Heart left ventricle (tissue), 13 donors: Measurements from ENCODE around the gene PLGLB2.
"Not testable (repeated sequence)": the region's sequence is repeated elsewhere in the genome, so short reads cannot be mapped to it uniquely, and the experiment has no call there.

Source experiments
- POLR2A ChIP-seq, 2 donors: fragments of 450-650 bp; IDR thresholded peaks; one replicate each; pipeline ENCODE4 v1.6.1; 2017; ENCODE audit warnings: antibody characterized with exemption in 2 of 2, mild to moderate bottlenecking in 2 of 2, moderate library complexity in 2 of 2
- TF ChIP-seq, protein P1 (sequence below), 12 donors: fragments of 200-600 bp; sonication (generic) in 4 of 12; IDR thresholded peaks; one replicate each; pipeline versions ENCODE4 v1.5.0 to v1.8.0; 2018 to 2022; ENCODE audit warnings: antibody characterized with exemption in 12 of 12, mild to moderate bottlenecking in 5 of 12
- donor health status: ischemic (EF 13 %, LVEDD 7.1; RV severe dilation, severe dysfunction).
- donor health status: DM: no; HTN: yes; CAD: no.
- donor health status: DM: no; HTN: no; CAD: no.
- donor health status: ischemic (EF 25% LVEDD 6.9; RV normal size, moderate dysfunction).
- donor health status: ischemic (EF 25% LVEDD 5.7; RV mildly dilated, moderate dysfunction).
- donor health status: ischemic (EF 35%, LVEDD 5.7; RV mildly dilated, moderate dysfunction).
- donor health status: nonischemic (EF 11% LVEDD 7.7; RV severe dilation, severe dysfunction).
- donor health status: DM: yes; HTN: yes; CAD: no.
- donor health status: PGD.
- donor health status: ischemic (EF 29% LVEDD 5.4; RV normal size, mild dysfunction).
- donor health status: nonischemic (EF 23%, LVEDD 6.1; RV moderate dilation, normal function).

DNA sequence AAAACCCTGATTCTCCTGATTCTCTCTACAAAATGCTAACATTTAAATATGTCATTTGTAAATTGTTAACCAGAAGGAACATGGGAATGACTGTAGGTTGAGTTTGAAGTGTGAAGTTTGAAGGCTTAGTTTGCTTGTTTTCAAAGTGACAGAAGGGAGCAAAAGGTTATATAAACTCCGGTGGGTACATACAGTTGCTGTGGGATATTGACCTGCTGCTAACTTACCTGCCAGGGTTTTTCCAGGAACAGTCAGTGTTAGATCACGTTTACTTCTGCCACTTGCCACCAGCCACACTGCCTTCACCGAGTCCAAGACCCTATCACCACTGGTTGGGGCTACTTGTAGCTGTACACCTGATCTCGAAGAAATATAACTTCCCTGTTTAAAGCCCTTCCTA, 6.9 kb downstream of the PLGLB2 start:
- TF ChIP-seq, protein P1, sequence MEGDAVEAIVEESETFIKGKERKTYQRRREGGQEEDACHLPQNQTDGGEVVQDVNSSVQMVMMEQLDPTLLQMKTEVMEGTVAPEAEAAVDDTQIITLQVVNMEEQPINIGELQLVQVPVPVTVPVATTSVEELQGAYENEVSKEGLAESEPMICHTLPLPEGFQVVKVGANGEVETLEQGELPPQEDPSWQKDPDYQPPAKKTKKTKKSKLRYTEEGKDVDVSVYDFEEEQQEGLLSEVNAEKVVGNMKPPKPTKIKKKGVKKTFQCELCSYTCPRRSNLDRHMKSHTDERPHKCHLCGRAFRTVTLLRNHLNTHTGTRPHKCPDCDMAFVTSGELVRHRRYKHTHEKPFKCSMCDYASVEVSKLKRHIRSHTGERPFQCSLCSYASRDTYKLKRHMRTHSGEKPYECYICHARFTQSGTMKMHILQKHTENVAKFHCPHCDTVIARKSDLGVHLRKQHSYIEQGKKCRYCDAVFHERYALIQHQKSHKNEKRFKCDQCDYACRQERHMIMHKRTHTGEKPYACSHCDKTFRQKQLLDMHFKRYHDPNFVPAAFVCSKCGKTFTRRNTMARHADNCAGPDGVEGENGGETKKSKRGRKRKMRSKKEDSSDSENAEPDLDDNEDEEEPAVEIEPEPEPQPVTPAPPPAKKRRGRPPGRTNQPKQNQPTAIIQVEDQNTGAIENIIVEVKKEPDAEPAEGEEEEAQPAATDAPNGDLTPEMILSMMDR (IDR thresholded peaks at IDR 0.05): not testable (repeated sequence)
- not testable (repeated sequence) for TF ChIP-seq POLR2A (IDR thresholded peaks at IDR 0.05)
